Tibial artery (tissue), 4 donors: ENCODE data around the gene MARCHF4.

Experiments used
- DNase-seq, 2 donors: peaks; one replicate each; pipeline ENCODE4 v3.0.0-alpha.2; 2019
- H3K27ac ChIP-seq, 2 donors: fragments of 200-600 bp; sonication (generic) in 1 of 2; 1 replicate in 1 of 2; 2 replicates in 1 of 2; pipeline ENCODE4 v1.5.1; 2018 to 2019; ENCODE audit warnings: mild to moderate bottlenecking in 1 of 2
- H3K27me3 ChIP-seq, 2 donors: fragments of 200-600 bp; sonication (generic) in 1 of 2; one replicate each; pipeline versions ENCODE4 v1.5.1 to v1.6.0; 2016 to 2019
- H3K36me3 ChIP-seq, 3 donors: fragments of 200-600 bp; sonication (generic) in 2 of 3; one replicate each; pipeline ENCODE4 v1.5.1; 2016 to 2019; ENCODE audit warnings: mild to moderate bottlenecking in 2 of 3
- H3K4me1 ChIP-seq, 4 donors: fragments of 200-600 bp; sonication (generic) in 2 of 4; 1 replicate in 3 of 4; 2 replicates in 1 of 4; pipeline ENCODE4 v1.5.1; 2016 to 2019
- H3K4me3 ChIP-seq, 2 donors: fragments of 200-600 bp; sonication (generic) in 1 of 2; 1 replicate in 1 of 2; 2 replicates in 1 of 2; pipeline ENCODE4 v1.5.1; 2018 to 2019; ENCODE audit warnings: mild to moderate bottlenecking in 2 of 2
- H3K9me3 ChIP-seq, 3 donors: fragments of 200-600 bp; sonication (generic) in 1 of 3; one replicate each; pipeline ENCODE4 v1.5.1; 2016 to 2019
- CTCF ChIP-seq, 2 experiments: fragments of 200-600 bp in 1 of 2; fragments of 450-650 bp in 1 of 2; IDR thresholded peaks; one replicate each; pipeline ENCODE4 v1.5.1; 2017 to 2019; ENCODE audit warnings: antibody characterized with exemption in 2 of 2, mild to moderate bottlenecking in 1 of 2, moderate library complexity in 1 of 2
- intact Hi-C: fragments of 100-400 bp; cut with DNase I; formaldehyde crosslinking; loops from one replicate; pipeline ENCODE4 v1.15.0; 2023; ENCODE audit warnings: low total_unique reads

MARCHF4 gene

GRCh38 chr2:216372761-216373291 is 543 bp upstream of the MARCHF4 start:
- TF ChIP-seq CTCF (IDR thresholded peaks at IDR 0.05) = no peak
- no peak for DNase-seq
- H3K4me3 ChIP-seq = no peak overlapping the region
- H3K36me3 ChIP-seq = no peaks in the 10 kb centered on the region
- intact Hi-C loops = no loop called here
- peaks cover 0 to 38% of the 10 kb centered on the region in 2 donors for H3K27me3 ChIP-seq
- no peaks in the 10 kb centered on the region for H3K9me3 ChIP-seq
- no peak overlapping the region for H3K27ac ChIP-seq
- H3K4me1 ChIP-seq = peaks cover 0 to 21% (median 14%) of the 10 kb centered on the region in 4 donors

- peaks cover 0 to 46% of the 10 kb centered on the region in 2 donors for H3K27me3 ChIP-seq
- H3K9me3 ChIP-seq = no peaks in the 10 kb centered on the region
- H3K4me3 ChIP-seq = no peak overlapping the region
- DNase-seq = no peak
- H3K4me1 ChIP-seq = peaks cover 0 to 21% (median 14%) of the 10 kb centered on the region in 4 donors
- H3K27ac ChIP-seq = no peak overlapping the region
- H3K36me3 ChIP-seq = no peaks in the 10 kb centered on the region
- intact Hi-C loops = no loop called here
- TF ChIP-seq CTCF (IDR thresholded peaks at IDR 0.05) = no peak
These were observed 1.1 kb downstream of the MARCHF4 start for GRCh38 chr2:216370961-216371712.

- H3K4me1 ChIP-seq = peaks cover 0 to 21% (median 14%) of the 10 kb centered on the region in 4 donors
- peaks cover 0 to 49% of the 10 kb centered on the region in 2 donors for H3K27me3 ChIP-seq
- H3K9me3 ChIP-seq = no peaks in the 10 kb centered on the region
- TF ChIP-seq CTCF (IDR thresholded peaks at IDR 0.05) = no peak
- no peaks in the 10 kb centered on the region for H3K36me3 ChIP-seq
- DNase-seq = no peak
- H3K27ac ChIP-seq = no peak overlapping the region
- intact Hi-C loops = no loop called here
- H3K4me3 ChIP-seq = no peak overlapping the region
These were observed 2.5 kb downstream of the MARCHF4 start for GRCh38 chr2:216369821-216370220.

GRCh38 chr2:216366777-216367471 is 5.4 kb downstream of the MARCHF4 start:
- no peak for TF ChIP-seq CTCF (IDR thresholded peaks at IDR 0.05)
- peaks cover 0 to 10% (median 9%) of the 10 kb centered on the region in 4 donors for H3K4me1 ChIP-seq
- intact Hi-C loops = no loop called here
- H3K36me3 ChIP-seq = no peaks in the 10 kb centered on the region
- H3K9me3 ChIP-seq = no peaks in the 10 kb centered on the region
- H3K27me3 ChIP-seq = peaks cover 0 to 52% of the 10 kb centered on the region in 2 donors
- no peak overlapping the region for H3K27ac ChIP-seq
- H3K4me3 ChIP-seq = no peak overlapping the region
- DNase-seq = no peak

GRCh38 chr2:216365518-216365917 is 6.8 kb downstream of the MARCHF4 start:
- Histone ChIP-seq H3K27ac (no peak overlapping the region), H3K36me3 (no peaks in the 10 kb centered on the region), H3K4me3 (no peak overlapping the region), H3K4me1 (no peaks in the 10 kb centered on the region), H3K9me3 (no peaks in the 10 kb centered on the region), H3K27me3 (peaks cover 0 to 38% of the 10 kb centered on the region in 2 donors)
- intact Hi-C loops = no loop called here
- TF ChIP-seq CTCF (IDR thresholded peaks at IDR 0.05) = no peak
- no peak for DNase-seq
